ENCODE results near the gene MNX1. TPM values are rescaled to one million over a fixed set of nuclear protein-coding genes. Genes with fewer than 3 reads are reported as not detected.

The MNX1 gene
- polyA plus RNA-seq, 1 experiment: not detected

- Histone ChIP-seq H3K4me3 (ENCODE audit: low read depth, low read length) (peak overlapping the region; percentile 27), H3K9me3 (ENCODE audit: control insufficient read depth, insufficient read depth, low read length) (peaks cover 12% of the 10 kb centered on the region), H3K27me3 (ENCODE audit: control insufficient read depth, insufficient read depth, low read length) (peaks cover 71% of the 10 kb centered on the region), H3K27ac (ENCODE audit: low read depth, low read length) (no peak overlapping the region)
- no peak for TF ChIP-seq CTCF (IDR thresholded peaks at IDR 0.05; ENCODE audit: low read depth, low read length)
- DNase-seq (ENCODE audit: low read depth, low spot score): no peak
- CTCF ChIA-PET: no interaction called here
- POLR2A ChIA-PET: no interaction called here
Observed at GRCh38 chr7:156999958-157000726, 10.3 kb downstream of the MNX1 start.

GRCh38 chr7:156998988-156999957 is 11.2 kb downstream of the MNX1 start:
- ChIA-PET POLR2A (no interaction called here), CTCF (no interaction called here)
- TF ChIP-seq CTCF (IDR thresholded peaks at IDR 0.05; ENCODE audit: low read depth, low read length): no peak
- H3K27ac ChIP-seq (ENCODE audit: low read depth, low read length): no peak overlapping the region
- H3K4me3 ChIP-seq (ENCODE audit: low read depth, low read length): peak overlapping the region; percentile 25; the same call in 1 of the 2 replicates
- H3K9me3 ChIP-seq (ENCODE audit: control insufficient read depth, insufficient read depth, low read length): peaks cover 5% of the 10 kb centered on the region; the same call in 1 of the 2 replicates
- no peak for DNase-seq (ENCODE audit: low read depth, low spot score)
- peaks cover 62% of the 10 kb centered on the region for H3K27me3 ChIP-seq (ENCODE audit: control insufficient read depth, insufficient read depth, low read length)

GRCh38 chr7:156994417-156994816 is 16.0 kb downstream of the MNX1 start:
- Histone ChIP-seq H3K4me3 (ENCODE audit: low read depth, low read length) (no peak overlapping the region), H3K9me3 (ENCODE audit: control insufficient read depth, insufficient read depth, low read length) (no peaks in the 10 kb centered on the region; the same call in 1 of the 2 replicates), H3K27me3 (ENCODE audit: control insufficient read depth, insufficient read depth, low read length) (peaks cover 50% of the 10 kb centered on the region), H3K27ac (ENCODE audit: low read depth, low read length) (no peak overlapping the region)
- DNase-seq (ENCODE audit: low read depth, low spot score): no peak
- no peak for TF ChIP-seq CTCF (IDR thresholded peaks at IDR 0.05; ENCODE audit: low read depth, low read length)
- ChIA-PET CTCF (interaction anchor here (0.7 kb wide), 1 partner anchor 34 kb away, joined by 7 read pairs; no protein-coding TSS in a partner anchor), POLR2A (no interaction called here)

- Histone ChIP-seq H3K27ac (ENCODE audit: low read depth, low read length) (no peak overlapping the region), H3K4me3 (ENCODE audit: low read depth, low read length) (no peak overlapping the region), H3K27me3 (ENCODE audit: control insufficient read depth, insufficient read depth, low read length) (peaks cover 45% of the 10 kb centered on the region), H3K9me3 (ENCODE audit: control insufficient read depth, insufficient read depth, low read length) (no peaks in the 10 kb centered on the region; the same call in 1 of the 2 replicates)
- ChIA-PET CTCF (no interaction called here), POLR2A (no interaction called here)
- DNase-seq (ENCODE audit: low read depth, low spot score): no peak
- TF ChIP-seq CTCF (IDR thresholded peaks at IDR 0.05; ENCODE audit: low read depth, low read length): no peak
Observed at GRCh38 chr7:156993925-156994235, 16.6 kb downstream of the MNX1 start.
